CD14-positive monocyte (primary cell): ENCODE data around the gene GPER1. TPM values are rescaled to one million over a fixed set of nuclear protein-coding genes. Genes with fewer than 3 reads are reported as not detected.

Source experiments
- DNase-seq, 3 donors: peaks; one replicate each; pipeline ENCODE4 v3.0.0-alpha.2; 2011 to 2022
- H2AFZ ChIP-seq: 2 replicates; pipeline ENCODE4 v1.6.0; 2012; ENCODE audit warnings: mild to moderate bottlenecking, low read depth, low read length, inconsistent platforms; ENCODE audit not compliant: insufficient read depth, poor library complexity, severe bottlenecking
- H3K27ac ChIP-seq, 2 donors: 1 replicate in 1 of 2; 2 replicates in 1 of 2; pipeline ENCODE4 v1.5.1; 2012 to 2013; ENCODE audit warnings: low read length in 2 of 2, control low read depth in 1 of 2, inconsistent platforms in 1 of 2, low read depth in 1 of 2, mild to moderate bottlenecking in 1 of 2
- H3K27me3 ChIP-seq, 2 donors: one replicate each; pipeline versions ENCODE4 v1.6.0 to v1.6.1; 2011 to 2013; ENCODE audit warnings: low read length in 2 of 2; ENCODE audit not compliant: control insufficient read depth in 2 of 2, insufficient read depth in 2 of 2
- H3K36me3 ChIP-seq, 2 donors: replicated peaks in 1 of 2; 1 replicate in 1 of 2; 2 replicates in 1 of 2; pipeline versions ENCODE4 v1.5.1 to v1.6.1; 2012 to 2013; ENCODE audit warnings: low read length in 2 of 2, control low read depth in 1 of 2, inconsistent platforms in 1 of 2, mild to moderate bottlenecking in 1 of 2; ENCODE audit not compliant: insufficient read depth in 2 of 2, control insufficient read depth in 1 of 2
- H3K4me1 ChIP-seq, 2 donors: 1 replicate in 1 of 2; 2 replicates in 1 of 2; pipeline versions ENCODE4 v1.5.1 to v1.6.1; 2012 to 2013; ENCODE audit warnings: low read length in 2 of 2, control low read depth in 1 of 2, inconsistent platforms in 1 of 2, mild to moderate bottlenecking in 1 of 2, moderate library complexity in 1 of 2; ENCODE audit not compliant: insufficient read depth in 2 of 2, control insufficient read depth in 1 of 2
- H3K4me2 ChIP-seq: replicated peaks from 2 replicates; pipeline ENCODE3; 2012; ENCODE audit warnings: low read length, moderate library complexity, mild to moderate bottlenecking; ENCODE audit not compliant: poor library complexity, severe bottlenecking; ENCODE audit errors: extremely low read depth
- H3K4me3 ChIP-seq, 3 experiments: fragments of 200-600 bp in 1 of 3; sonication (generic) in 1 of 3; replicated peaks in 1 of 3; 1 replicate in 2 of 3; 2 replicates in 1 of 3; pipeline ENCODE4 v1.5.1; 2011 to 2013; ENCODE audit warnings: low read length in 3 of 3, mild to moderate bottlenecking in 3 of 3, control low read depth in 2 of 3, low read depth in 2 of 3, inconsistent platforms in 1 of 3, moderate library complexity in 1 of 3
- H3K79me2 ChIP-seq: 2 replicates; pipeline ENCODE4 v1.6.0; 2012; ENCODE audit warnings: mild to moderate bottlenecking, control low read depth, inconsistent platforms, low read length, moderate library complexity; ENCODE audit not compliant: insufficient read depth
- H3K9ac ChIP-seq: 2 replicates; pipeline ENCODE4 v1.6.0; 2017; ENCODE audit warnings: low read length, mild to moderate bottlenecking; ENCODE audit not compliant: insufficient read depth, poor library complexity, severe bottlenecking
- H3K9me3 ChIP-seq, 2 donors: replicated peaks in 1 of 2; 1 replicate in 1 of 2; 2 replicates in 1 of 2; pipeline versions ENCODE4 v1.5.1 to v1.6.1; 2012 to 2013; ENCODE audit warnings: low read length in 2 of 2, control low read depth in 1 of 2; ENCODE audit not compliant: control insufficient read depth in 1 of 2, insufficient read depth in 1 of 2
- H4K20me1 ChIP-seq: 2 replicates; pipeline ENCODE4 v1.6.0; 2012; ENCODE audit warnings: mild to moderate bottlenecking, low read length, control low read depth, moderate library complexity; ENCODE audit not compliant: insufficient read depth
- H3K27ac Mint-ChIP-seq, 7 donors: one replicate each; pipeline ENCODE4 v1.8.0; 2020; ENCODE audit warnings: mild to moderate bottlenecking in 7 of 7, mixed read lengths in 7 of 7, moderate library complexity in 6 of 7, inconsistent platforms in 2 of 7
- H3K27me3 Mint-ChIP-seq, 3 donors: one replicate each; pipeline ENCODE4 v1.8.0; 2021 to 2022; ENCODE audit warnings: low read depth in 3 of 3, mild to moderate bottlenecking in 3 of 3, mixed read lengths in 3 of 3, moderate library complexity in 3 of 3, inconsistent platforms in 1 of 3
- H3K36me3 Mint-ChIP-seq, 2 donors: one replicate each; pipeline ENCODE4 v1.8.0; 2020; ENCODE audit warnings: mixed read lengths in 2 of 2, inconsistent platforms in 1 of 2, mild to moderate bottlenecking in 1 of 2
- H3K4me1 Mint-ChIP-seq: one replicate; pipeline ENCODE4 v1.8.0; 2020; ENCODE audit warnings: mild to moderate bottlenecking, mixed read lengths
- H3K4me3 Mint-ChIP-seq, 2 donors: one replicate each; pipeline ENCODE4 v1.8.0; 2020; ENCODE audit warnings: mild to moderate bottlenecking in 2 of 2, mixed read lengths in 2 of 2, moderate library complexity in 1 of 2
- H3K9me3 Mint-ChIP-seq, 7 donors: one replicate each; pipeline ENCODE4 v1.8.0; 2020 to 2022; ENCODE audit warnings: mixed read lengths in 7 of 7, mild to moderate bottlenecking in 6 of 7, moderate library complexity in 6 of 7, inconsistent platforms in 2 of 7
- CTCF ChIP-seq: fragments of 200-600 bp; IDR thresholded peaks from one replicate; pipeline ENCODE4 v1.8.0; 2022; ENCODE audit warnings: antibody characterized with exemption, mild to moderate bottlenecking
- WGBS: methylation state at CpG from one replicate; pipeline ENCODE4 v1.1.5; 2013; ENCODE audit warnings: missing lambda C conversion rate; ENCODE audit not compliant: insufficient coverage; 5-methylcytosine and 5-hydroxymethylcytosine counted together
- intact Hi-C, 2 donors: fragments of 100-400 bp; cut with micrococcal nuclease; formaldehyde crosslinking; loops; one replicate each; pipeline versions ENCODE4 v1.15.0 to v1.15.1; 2023
- polyA plus RNA-seq, 3 donors: library from polyadenylated mRNA; depleted of rRNA in 1 of 3; unstranded in 2 of 3; stranded (reverse) in 1 of 3; fragments of 300-500 nt in 2 of 3; fragments of >200 nt in 1 of 3; fragmentation: Illumina TruSeq in 2 of 3; gene quantifications; 1 replicate in 2 of 3; 2 replicates in 1 of 3; pipeline ENCODE4 v1.2.3, GENCODE V29; 2012 to 2021

The GPER1 gene
- polyA plus RNA-seq, 3 donors: 0.35 to 10.0 (median 4.1) TPM

- intact Hi-C loops: loop anchor here (10.0 kb wide), 3 partner anchors 161 to 281 kb away; partner anchors contain the start of gene GET4 (in 1 of the 2)
- no peak for TF ChIP-seq CTCF
- peaks cover 24 to 32% (median 26%) of the 10 kb centered on the region in 3 donors for H3K27me3 Mint-ChIP-seq
Observed at GRCh38 chr7:1066242-1066588, 21.7 kb upstream of the GPER1 start.

GRCh38 chr7:1068013-1068412 lies 19.9 kb upstream of the GPER1 start:
- no peak for DNase-seq
- H4K20me1 ChIP-seq: no peaks in the 10 kb centered on the region
- no peak overlapping the region for H3K4me3 Mint-ChIP-seq
- H3K4me1 ChIP-seq: peaks cover 7 to 11% of the 10 kb centered on the region in 2 donors
- intact Hi-C loops: loop anchor here (10.0 kb wide), 3 partner anchors 163 to 283 kb away; partner anchors contain the start of gene GET4 (in 1 of the 2)
- no peak overlapping the region for H3K27ac ChIP-seq
- no peak overlapping the region for H3K4me3 ChIP-seq
- H3K27me3 Mint-ChIP-seq: peaks cover 19 to 27% (median 20%) of the 10 kb centered on the region in 3 donors
- H3K9ac ChIP-seq: no peak overlapping the region
- WGBS: 91% methylated on average over 14 of the region's 14 CpGs
- H3K79me2 ChIP-seq: no peaks in the 10 kb centered on the region
- no peak overlapping the region for H3K4me2 ChIP-seq
- H3K9me3 Mint-ChIP-seq: peaks cover 0 to 9% (median 0%) of the 10 kb centered on the region in 7 donors
- peaks cover 0 to 21% of the 10 kb centered on the region in 2 donors for H3K27me3 ChIP-seq
- H3K4me1 Mint-ChIP-seq: peaks cover 8% of the 10 kb centered on the region
- H2AFZ ChIP-seq: no peak overlapping the region
- H3K27ac Mint-ChIP-seq: no peak overlapping the region
- H3K36me3 Mint-ChIP-seq: no peaks in the 10 kb centered on the region
- TF ChIP-seq CTCF: no peak
- H3K36me3 ChIP-seq: no peaks in the 10 kb centered on the region
- H3K9me3 ChIP-seq: peaks cover 0 to 3% of the 10 kb centered on the region in 2 donors

More at GRCh38 chr7:1066242-1066588, 21.7 kb upstream of the GPER1 start:
- no peak overlapping the region for H3K9ac ChIP-seq
- H3K27me3 ChIP-seq: peaks cover 0 to 25% of the 10 kb centered on the region in 2 donors
- H3K4me3 Mint-ChIP-seq: no peak overlapping the region
- H3K27ac Mint-ChIP-seq: no peak overlapping the region
- H3K4me2 ChIP-seq: no peak overlapping the region
- WGBS: 80% methylated on average over 15 of the region's 21 CpGs
- H3K79me2 ChIP-seq: no peaks in the 10 kb centered on the region
- H3K4me1 Mint-ChIP-seq: peaks cover 24% of the 10 kb centered on the region
- H3K36me3 Mint-ChIP-seq: no peaks in the 10 kb centered on the region
- H3K36me3 ChIP-seq: no peaks in the 10 kb centered on the region
- no peak for DNase-seq
- no peak overlapping the region for H2AFZ ChIP-seq
- peaks cover 22 to 26% of the 10 kb centered on the region in 2 donors for H3K4me1 ChIP-seq
- peaks cover 0 to 9% (median 0%) of the 10 kb centered on the region in 7 donors for H3K9me3 Mint-ChIP-seq
- H4K20me1 ChIP-seq: no peaks in the 10 kb centered on the region
- H3K27ac ChIP-seq: no peak overlapping the region
- no peak overlapping the region for H3K4me3 ChIP-seq
- H3K9me3 ChIP-seq: peaks cover 0 to 3% of the 10 kb centered on the region in 2 donors
